ENCODE measurements around the gene TSSK6.

DNA sequence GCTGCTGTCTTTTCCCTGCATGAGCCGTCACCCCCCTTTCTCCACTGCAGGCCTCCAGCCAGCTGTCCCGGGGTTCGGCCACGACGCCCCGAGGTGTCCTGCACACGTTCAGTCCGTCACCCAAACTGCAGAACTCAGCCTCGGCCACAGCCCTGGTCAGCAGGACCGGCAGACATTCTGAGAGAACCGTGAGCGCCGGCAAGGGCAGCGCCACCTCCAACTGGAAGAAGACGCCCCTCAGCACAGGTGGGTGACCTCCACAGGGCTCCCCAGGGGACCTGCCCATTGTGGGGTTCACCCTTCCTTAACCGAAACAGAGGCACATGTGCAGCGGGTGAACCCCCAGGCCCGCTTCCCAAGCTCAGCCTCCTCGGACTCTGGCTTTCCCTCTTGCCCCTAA, 13.1 kb downstream of the TSSK6 start:
- TF ChIP-seq, protein P1, sequence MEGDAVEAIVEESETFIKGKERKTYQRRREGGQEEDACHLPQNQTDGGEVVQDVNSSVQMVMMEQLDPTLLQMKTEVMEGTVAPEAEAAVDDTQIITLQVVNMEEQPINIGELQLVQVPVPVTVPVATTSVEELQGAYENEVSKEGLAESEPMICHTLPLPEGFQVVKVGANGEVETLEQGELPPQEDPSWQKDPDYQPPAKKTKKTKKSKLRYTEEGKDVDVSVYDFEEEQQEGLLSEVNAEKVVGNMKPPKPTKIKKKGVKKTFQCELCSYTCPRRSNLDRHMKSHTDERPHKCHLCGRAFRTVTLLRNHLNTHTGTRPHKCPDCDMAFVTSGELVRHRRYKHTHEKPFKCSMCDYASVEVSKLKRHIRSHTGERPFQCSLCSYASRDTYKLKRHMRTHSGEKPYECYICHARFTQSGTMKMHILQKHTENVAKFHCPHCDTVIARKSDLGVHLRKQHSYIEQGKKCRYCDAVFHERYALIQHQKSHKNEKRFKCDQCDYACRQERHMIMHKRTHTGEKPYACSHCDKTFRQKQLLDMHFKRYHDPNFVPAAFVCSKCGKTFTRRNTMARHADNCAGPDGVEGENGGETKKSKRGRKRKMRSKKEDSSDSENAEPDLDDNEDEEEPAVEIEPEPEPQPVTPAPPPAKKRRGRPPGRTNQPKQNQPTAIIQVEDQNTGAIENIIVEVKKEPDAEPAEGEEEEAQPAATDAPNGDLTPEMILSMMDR (IDR thresholded peaks at IDR 0.05; ENCODE audit: low read length): no peak
- TF ChIP-seq EZH2 (IDR thresholded peaks at IDR 0.05; ENCODE audit: borderline replicate concordance, low read length): no peak

Measured in OCI-LY1 (cell line).